ENCODE measurements around the gene AP3B1.

Gene AP3B1

GRCh38 chr5:78294248-78295034, at the start of gene AP3B1:
TSS of gene AP3B1 (minus strand) at chr5:78294698. CDS start at chr5:78294579, 119 bp downstream.
- peak; percentile 98 for DNase-seq (ENCODE audit: low read depth, low spot score)

GRCh38 chr5:78341440-78341839, 46.9 kb upstream of the AP3B1 start:
- DNase-seq (ENCODE audit: low read depth, low spot score), result no peak

GRCh38 chr5:78339617-78340436, 45.3 kb upstream of the AP3B1 start:
- no peak for DNase-seq (ENCODE audit: low read depth, low spot score)

GRCh38 chr5:78336698-78337097, 42.2 kb upstream of the AP3B1 start:
- no peak for DNase-seq (ENCODE audit: low read depth, low spot score)

GRCh38 chr5:78335976-78336375, 41.5 kb upstream of the AP3B1 start:
- no peak for DNase-seq (ENCODE audit: low read depth, low spot score)

- no peak for DNase-seq (ENCODE audit: low read depth, low spot score)
These were observed 40.3 kb upstream of the AP3B1 start for GRCh38 chr5:78334811-78335210.

GRCh38 chr5:78331523-78332080, 37.1 kb upstream of the AP3B1 start:
- no peak for DNase-seq (ENCODE audit: low read depth, low spot score)

GRCh38 chr5:78328585-78329173, 34.2 kb upstream of the AP3B1 start:
- DNase-seq (ENCODE audit: low read depth, low spot score), result no peak

GRCh38 chr5:78327761-78328510, 33.4 kb upstream of the AP3B1 start:
- no peak for DNase-seq (ENCODE audit: low read depth, low spot score)

- DNase-seq (ENCODE audit: low read depth, low spot score), result no peak
These were observed 32.4 kb upstream of the AP3B1 start for GRCh38 chr5:78326930-78327329.

- no peak for DNase-seq (ENCODE audit: low read depth, low spot score)
These were observed 28.7 kb upstream of the AP3B1 start for GRCh38 chr5:78323241-78323640.

GRCh38 chr5:78320401-78320800, 25.9 kb upstream of the AP3B1 start:
- DNase-seq (ENCODE audit: low read depth, low spot score), result no peak

GRCh38 chr5:78318337-78318736, 23.8 kb upstream of the AP3B1 start:
- DNase-seq (ENCODE audit: low read depth, low spot score), result no peak

GRCh38 chr5:78317515-78317914, 23.0 kb upstream of the AP3B1 start:
- DNase-seq (ENCODE audit: low read depth, low spot score), result no peak

- no peak for DNase-seq (ENCODE audit: low read depth, low spot score)
These were observed 14.2 kb upstream of the AP3B1 start for GRCh38 chr5:78308703-78309102.

GRCh38 chr5:78300464-78301045, 6.1 kb upstream of the AP3B1 start:
- DNase-seq (ENCODE audit: low read depth, low spot score), result no peak

GRCh38 chr5:78295035-78295961, 800 bp upstream of the AP3B1 start:
- DNase-seq (ENCODE audit: low read depth, low spot score), result peak; percentile 45

GRCh38 chr5:78293851-78294247, 649 bp downstream of the AP3B1 start:
- DNase-seq (ENCODE audit: low read depth, low spot score), result no peak

- DNase-seq (ENCODE audit: low read depth, low spot score), result no peak
These were observed 2.8 kb downstream of the AP3B1 start for GRCh38 chr5:78291687-78292086.

- DNase-seq (ENCODE audit: low read depth, low spot score), result no peak
These were observed 4.6 kb downstream of the AP3B1 start for GRCh38 chr5:78289911-78290310.
